Progenitor cell of endocrine pancreas (in vitro differentiated cells): ENCODE measurements around the gene CXCL8. TPM values are rescaled to one million over a fixed set of nuclear protein-coding genes. Genes with fewer than 3 reads are reported as not detected.
A peak's percentile ranks its signal among the peaks of the same experiment; 100 is the strongest.

Experiments used
- DNase-seq: peaks from one replicate; pipeline ENCODE4 v3.0.0; 2021; ENCODE audit warnings: low spot score; ENCODE audit not compliant: unreplicated experiment
- H3K27ac Mint-ChIP-seq: 2 replicates; pipeline ENCODE4 v1.8.0; 2021; ENCODE audit warnings: mild to moderate bottlenecking, moderate library complexity, mixed read lengths
- H3K27me3 Mint-ChIP-seq: 2 replicates; pipeline ENCODE4 v1.8.0; 2021; ENCODE audit warnings: mixed read lengths
- H3K36me3 Mint-ChIP-seq: 2 replicates; pipeline ENCODE4 v1.8.0; 2022; ENCODE audit warnings: mixed read lengths; ENCODE audit not compliant: insufficient read depth
- H3K4me1 Mint-ChIP-seq: 2 replicates; pipeline ENCODE4 v1.8.0; 2021; ENCODE audit warnings: low read depth, mixed read lengths
- H3K4me3 Mint-ChIP-seq: 2 replicates; pipeline ENCODE4 v1.8.0; 2021; ENCODE audit warnings: low read depth, mild to moderate bottlenecking, moderate library complexity, mixed read lengths
- H3K9me3 Mint-ChIP-seq: 2 replicates; pipeline ENCODE4 v1.8.0; 2021; ENCODE audit warnings: low read depth, mixed read lengths
- total RNA-seq: library from RNA; stranded (reverse); gene quantifications from 2 replicates; pipeline ENCODE4 v1.2.1, GENCODE V29; 2021
- TF ChIP-seq, protein P1 (sequence below): fragments of 200-600 bp; sonication (generic); IDR thresholded peaks from one replicate; pipeline ENCODE4 v1.5.0; 2021; ENCODE audit warnings: antibody characterized with exemption, mild to moderate bottlenecking; ENCODE audit not compliant: unreplicated experiment

CXCL8 gene
- total RNA-seq, 1 donor from 2014 or later = 0.84 TPM

- Mint-ChIP-seq H3K27ac (no peak overlapping the region), H3K27me3 (peaks cover 6% of the 10 kb centered on the region), H3K4me3 (no peak overlapping the region), H3K9me3 (no peaks in the 10 kb centered on the region), H3K4me1 (no peaks in the 10 kb centered on the region), H3K36me3 (no peaks in the 10 kb centered on the region)
- no peak for DNase-seq
- TF ChIP-seq, protein P1, sequence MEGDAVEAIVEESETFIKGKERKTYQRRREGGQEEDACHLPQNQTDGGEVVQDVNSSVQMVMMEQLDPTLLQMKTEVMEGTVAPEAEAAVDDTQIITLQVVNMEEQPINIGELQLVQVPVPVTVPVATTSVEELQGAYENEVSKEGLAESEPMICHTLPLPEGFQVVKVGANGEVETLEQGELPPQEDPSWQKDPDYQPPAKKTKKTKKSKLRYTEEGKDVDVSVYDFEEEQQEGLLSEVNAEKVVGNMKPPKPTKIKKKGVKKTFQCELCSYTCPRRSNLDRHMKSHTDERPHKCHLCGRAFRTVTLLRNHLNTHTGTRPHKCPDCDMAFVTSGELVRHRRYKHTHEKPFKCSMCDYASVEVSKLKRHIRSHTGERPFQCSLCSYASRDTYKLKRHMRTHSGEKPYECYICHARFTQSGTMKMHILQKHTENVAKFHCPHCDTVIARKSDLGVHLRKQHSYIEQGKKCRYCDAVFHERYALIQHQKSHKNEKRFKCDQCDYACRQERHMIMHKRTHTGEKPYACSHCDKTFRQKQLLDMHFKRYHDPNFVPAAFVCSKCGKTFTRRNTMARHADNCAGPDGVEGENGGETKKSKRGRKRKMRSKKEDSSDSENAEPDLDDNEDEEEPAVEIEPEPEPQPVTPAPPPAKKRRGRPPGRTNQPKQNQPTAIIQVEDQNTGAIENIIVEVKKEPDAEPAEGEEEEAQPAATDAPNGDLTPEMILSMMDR = no peak
These were observed 21.5 kb downstream of the CXCL8 start for GRCh38 chr4:73761856-73762255.

- Mint-ChIP-seq H3K27me3 (peaks cover 6% of the 10 kb centered on the region), H3K36me3 (no peaks in the 10 kb centered on the region), H3K9me3 (no peaks in the 10 kb centered on the region), H3K4me3 (no peak overlapping the region), H3K27ac (peak overlapping the region; percentile 13), H3K4me1 (no peaks in the 10 kb centered on the region)
- TF ChIP-seq, protein P1 = no peak
- no peak for DNase-seq
These were observed 22.0 kb downstream of the CXCL8 start for GRCh38 chr4:73762409-73762808.

DNA sequence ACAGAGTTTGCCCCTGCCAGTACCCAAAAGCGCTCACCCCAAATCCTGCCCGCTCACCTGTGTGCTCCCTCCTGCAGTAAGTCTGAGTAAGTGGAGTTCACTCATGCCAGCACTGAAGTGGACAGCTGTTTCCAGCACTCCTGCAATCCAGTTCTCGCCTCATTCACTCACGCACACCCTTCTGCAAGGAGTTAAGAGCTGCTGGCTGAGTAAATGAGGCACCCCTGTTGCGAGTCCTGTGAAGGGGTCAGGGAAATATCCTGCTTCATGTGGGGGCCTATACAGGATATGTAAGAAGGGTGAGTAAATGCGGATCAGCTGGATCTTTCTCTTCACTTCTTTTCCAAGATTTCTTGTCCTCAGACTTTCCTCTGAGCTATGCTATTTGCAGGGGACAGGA lies 23.5 kb downstream of the CXCL8 start:
- Mint-ChIP-seq H3K27me3 (peaks cover 6% of the 10 kb centered on the region), H3K36me3 (no peaks in the 10 kb centered on the region), H3K27ac (no peak overlapping the region), H3K4me1 (no peaks in the 10 kb centered on the region), H3K9me3 (no peaks in the 10 kb centered on the region), H3K4me3 (no peak overlapping the region)
- no peak for DNase-seq
- TF ChIP-seq, protein P1 = no peak

- Mint-ChIP-seq H3K4me3 (no peak overlapping the region), H3K27me3 (peaks cover 6% of the 10 kb centered on the region), H3K36me3 (no peaks in the 10 kb centered on the region), H3K9me3 (no peaks in the 10 kb centered on the region), H3K4me1 (no peaks in the 10 kb centered on the region), H3K27ac (no peak overlapping the region)
- TF ChIP-seq, protein P1 = no peak
- DNase-seq = no peak
These were observed 24.1 kb downstream of the CXCL8 start for GRCh38 chr4:73764513-73764912.

- no peak overlapping the region for H3K27ac Mint-ChIP-seq
- H3K36me3 Mint-ChIP-seq = no peaks in the 10 kb centered on the region
- TF ChIP-seq, protein P1 = no peak
- H3K4me1 Mint-ChIP-seq = no peaks in the 10 kb centered on the region
- H3K27me3 Mint-ChIP-seq = peaks cover 6% of the 10 kb centered on the region
- no peak for DNase-seq
- H3K4me3 Mint-ChIP-seq = no peak overlapping the region
- no peaks in the 10 kb centered on the region for H3K9me3 Mint-ChIP-seq
These were observed 24.9 kb downstream of the CXCL8 start for GRCh38 chr4:73765296-73765695.
